Chondrocyte (in vitro differentiated cells): ENCODE data around the gene CALHM5. TPM values are rescaled to one million over a fixed set of nuclear protein-coding genes. Genes with fewer than 3 reads are reported as not detected.
A peak's percentile ranks its signal among the peaks of the same experiment; 100 is the strongest.

ENCODE experiments used
- DNase-seq: peaks from one replicate; pipeline ENCODE4 v3.0.0; 2021; ENCODE audit warnings: mixed read lengths, low spot score
- H3K27ac Mint-ChIP-seq: one replicate; pipeline ENCODE4 v1.8.0; 2021; ENCODE audit warnings: mild to moderate bottlenecking, moderate library complexity, mixed read lengths; ENCODE audit not compliant: unreplicated experiment
- H3K27me3 Mint-ChIP-seq: 2 replicates; pipeline ENCODE4 v1.8.0; 2021; ENCODE audit warnings: low read depth, mixed read lengths
- H3K36me3 Mint-ChIP-seq: 2 replicates; pipeline ENCODE4 v1.8.0; 2021; ENCODE audit warnings: low read depth, mixed read lengths
- H3K4me1 Mint-ChIP-seq: 2 replicates; pipeline ENCODE4 v1.8.0; 2021; ENCODE audit warnings: low read depth, mild to moderate bottlenecking, mixed read lengths
- H3K4me3 Mint-ChIP-seq: one replicate; pipeline ENCODE4 v1.8.0; 2021; ENCODE audit warnings: mild to moderate bottlenecking, moderate library complexity, mixed read lengths; ENCODE audit not compliant: unreplicated experiment
- H3K9me3 Mint-ChIP-seq: 2 replicates; pipeline ENCODE4 v1.8.0; 2021; ENCODE audit warnings: low read depth, mixed read lengths
- CTCF ChIP-seq: fragments of 200-600 bp; sonication (generic); IDR thresholded peaks from 2 replicates; pipeline ENCODE4 v1.5.0; 2021; ENCODE audit warnings: antibody characterized with exemption, mild to moderate bottlenecking, moderate library complexity
- total RNA-seq: library from RNA; stranded (reverse); gene quantifications from 3 replicates; pipeline ENCODE4 v1.2.1, GENCODE V29; 2021

CALHM5 gene
- total RNA-seq, 1 donor from 2014 or later, result 10.8 TPM

GRCh38 chr6:116562614-116563013, 51.2 kb downstream of the CALHM5 start:
- H3K4me1 Mint-ChIP-seq, result peaks cover 12% of the 10 kb centered on the region
- TF ChIP-seq CTCF, result no peak
- H3K27ac Mint-ChIP-seq, result no peak overlapping the region
- H3K4me3 Mint-ChIP-seq, result no peak overlapping the region
- no peak for DNase-seq
- H3K9me3 Mint-ChIP-seq, result no peaks in the 10 kb centered on the region
- H3K36me3 Mint-ChIP-seq, result no peaks in the 10 kb centered on the region
- peaks cover 4% of the 10 kb centered on the region for H3K27me3 Mint-ChIP-seq

GRCh38 chr6:116563830-116564229, 52.4 kb downstream of the CALHM5 start:
- no peak overlapping the region for H3K4me3 Mint-ChIP-seq
- H3K27ac Mint-ChIP-seq, result no peak overlapping the region
- DNase-seq, result no peak
- no peak for TF ChIP-seq CTCF
- H3K36me3 Mint-ChIP-seq, result no peaks in the 10 kb centered on the region
- H3K27me3 Mint-ChIP-seq, result peaks cover 4% of the 10 kb centered on the region
- H3K4me1 Mint-ChIP-seq, result peaks cover 3% of the 10 kb centered on the region
- no peaks in the 10 kb centered on the region for H3K9me3 Mint-ChIP-seq

GRCh38 chr6:116564311-116564710, 52.9 kb downstream of the CALHM5 start:
- peaks cover 3% of the 10 kb centered on the region for H3K4me1 Mint-ChIP-seq
- TF ChIP-seq CTCF, result no peak
- H3K4me3 Mint-ChIP-seq, result no peak overlapping the region
- no peak overlapping the region for H3K27ac Mint-ChIP-seq
- H3K9me3 Mint-ChIP-seq, result no peaks in the 10 kb centered on the region
- DNase-seq, result no peak
- H3K27me3 Mint-ChIP-seq, result peaks cover 4% of the 10 kb centered on the region
- H3K36me3 Mint-ChIP-seq, result no peaks in the 10 kb centered on the region

GRCh38 chr6:116564921-116565872, 53.8 kb downstream of the CALHM5 start:
- H3K27me3 Mint-ChIP-seq, result peaks cover 4% of the 10 kb centered on the region
- H3K27ac Mint-ChIP-seq, result no peak overlapping the region
- no peak overlapping the region for H3K4me3 Mint-ChIP-seq
- TF ChIP-seq CTCF, result no peak
- H3K9me3 Mint-ChIP-seq, result no peaks in the 10 kb centered on the region
- no peaks in the 10 kb centered on the region for H3K36me3 Mint-ChIP-seq
- H3K4me1 Mint-ChIP-seq, result peaks cover 8% of the 10 kb centered on the region
- peak; percentile 92 for DNase-seq

GRCh38 chr6:116568111-116568510, 56.7 kb downstream of the CALHM5 start:
- DNase-seq, result no peak
- H3K4me3 Mint-ChIP-seq, result no peak overlapping the region
- H3K9me3 Mint-ChIP-seq, result no peaks in the 10 kb centered on the region
- peaks cover 20% of the 10 kb centered on the region for H3K4me1 Mint-ChIP-seq
- no peak for TF ChIP-seq CTCF
- peaks cover 4% of the 10 kb centered on the region for H3K27me3 Mint-ChIP-seq
- H3K36me3 Mint-ChIP-seq, result no peaks in the 10 kb centered on the region
- no peak overlapping the region for H3K27ac Mint-ChIP-seq
